Esophagus squamous epithelium (tissue), 5 donors: ENCODE data around the gene SRRM4. TPM values are rescaled to one million over a fixed set of nuclear protein-coding genes. Genes with fewer than 3 reads are reported as not detected.

Experiments
- DNase-seq: peaks from one replicate; lab custom pipeline; 2025; lab: John Stamatoyannopoulos, UW
- H3K27ac ChIP-seq, 4 donors: fragments of 200-600 bp; sonication (generic); one replicate each; pipeline ENCODE4 v1.5.1; 2016 to 2019; ENCODE audit warnings: mild to moderate bottlenecking in 1 of 4
- H3K27me3 ChIP-seq, 4 donors: fragments of 200-600 bp; sonication (generic); 1 replicate in 3 of 4; 2 replicates in 1 of 4; pipeline versions ENCODE4 v1.5.1 to v1.6.0; 2017 to 2021; ENCODE audit warnings: antibody characterized with exemption in 1 of 4
- H3K36me3 ChIP-seq, 3 donors: fragments of 200-600 bp; sonication (generic); one replicate each; pipeline ENCODE4 v1.5.1; 2016 to 2019
- H3K4me1 ChIP-seq, 3 donors: fragments of 200-600 bp; sonication (generic); one replicate each; pipeline ENCODE4 v1.5.1; 2017 to 2019
- H3K4me3 ChIP-seq, 4 donors: fragments of 200-600 bp; sonication (generic); 1 replicate in 3 of 4; 2 replicates in 1 of 4; pipeline ENCODE4 v1.5.1; 2016 to 2019; ENCODE audit warnings: mild to moderate bottlenecking in 2 of 4, moderate library complexity in 1 of 4
- H3K9me3 ChIP-seq, 3 donors: fragments of 200-600 bp; sonication (generic); one replicate each; pipeline ENCODE4 v1.5.1; 2016 to 2019
- CTCF ChIP-seq, 6 experiments: fragments of 450-650 bp in 4 of 6; fragments of 200-600 bp in 2 of 6; sonication (generic) in 2 of 6; IDR thresholded peaks; one replicate each; pipeline ENCODE4 v1.5.1; 2016 to 2019; ENCODE audit warnings: antibody characterized with exemption in 6 of 6, mild to moderate bottlenecking in 4 of 6, moderate library complexity in 4 of 6
- POLR2A ChIP-seq, 4 donors: fragments of 450-650 bp; IDR thresholded peaks; one replicate each; pipeline ENCODE4 v1.6.1; 2017; ENCODE audit warnings: antibody characterized with exemption in 4 of 4, mild to moderate bottlenecking in 4 of 4, moderate library complexity in 3 of 4
- WGBS, 2 donors: methylation state at CpG; one replicate each; pipeline ENCODE4 v1.1.5; 2018; 5-methylcytosine and 5-hydroxymethylcytosine counted together
- intact Hi-C: fragments of 100-400 bp; cut with DNase I; formaldehyde crosslinking; loops from one replicate; pipeline ENCODE4 v1.15.0; 2022
- total RNA-seq, 4 donors: library from RNA; depleted of rRNA; stranded (reverse); fragments of >200 nt; gene quantifications; one replicate each; pipeline ENCODE4 v1.1.0, GENCODE V29; 2016
- donor health status: DM: yes; HTN: yes; CAD: no.

Gene SRRM4
- total RNA-seq, 4 donors from 2014 or later, result not detected

DNA sequence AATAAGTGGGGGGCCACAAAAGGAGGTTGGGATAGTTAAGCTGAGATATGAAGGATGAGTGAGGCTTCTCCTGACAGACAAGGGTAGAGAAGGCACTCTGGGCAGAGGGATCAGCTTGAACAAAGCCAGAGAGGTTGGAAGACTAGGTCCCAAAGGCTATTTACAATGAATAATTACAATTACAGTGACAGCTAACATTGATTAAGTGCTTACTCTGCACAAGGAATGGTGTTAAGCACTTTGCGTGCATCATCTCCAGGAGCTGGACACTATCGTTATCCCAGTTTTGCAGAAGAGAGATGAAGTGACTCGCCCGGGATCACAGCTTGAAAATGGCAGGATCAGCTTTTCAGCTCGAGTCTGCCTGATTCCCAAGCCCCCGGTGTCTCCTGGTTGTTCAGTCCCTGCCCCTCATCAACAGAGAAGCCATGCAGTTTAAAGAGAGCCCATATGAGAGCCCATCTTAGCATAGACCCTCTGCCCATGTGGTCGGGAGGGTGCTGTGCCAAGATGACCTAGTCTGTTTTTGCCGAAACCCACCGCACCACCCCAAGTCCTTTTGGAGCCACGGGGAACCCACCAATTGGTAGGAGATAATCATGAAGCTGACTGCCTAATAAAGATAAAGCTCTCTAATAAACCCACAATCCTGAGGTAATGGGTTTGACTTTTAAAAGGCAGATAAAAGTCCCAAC is 107.5 kb downstream of the SRRM4 start:
- Histone ChIP-seq H3K27me3 (peaks cover 0 to 59% (median 0%) of the 10 kb centered on the region in 4 donors), H3K4me3 (no peak overlapping the region), H3K9me3 (no peaks in the 10 kb centered on the region), H3K4me1 (no peaks in the 10 kb centered on the region), H3K27ac (no peak overlapping the region), H3K36me3 (no peaks in the 10 kb centered on the region)
- intact Hi-C loops, result no loop called here
- WGBS, 2 donors, result 78 to 87% methylated on average over 9 to 10 of the region's 10 CpGs
- DNase-seq, result no peak
- TF ChIP-seq CTCF (IDR thresholded peaks at IDR 0.05), result no peak
- TF ChIP-seq POLR2A (IDR thresholded peaks at IDR 0.05), result no peak

- TF ChIP-seq POLR2A (IDR thresholded peaks at IDR 0.05), result no peak
- TF ChIP-seq CTCF (IDR thresholded peaks at IDR 0.05), result no peak
- peaks cover 0 to 64% (median 0%) of the 10 kb centered on the region in 4 donors for H3K27me3 ChIP-seq
- intact Hi-C loops, result no loop called here
- no peak overlapping the region for H3K4me3 ChIP-seq
- no peaks in the 10 kb centered on the region for H3K9me3 ChIP-seq
- DNase-seq, result no peak
- H3K4me1 ChIP-seq, result no peaks in the 10 kb centered on the region
- no peak overlapping the region for H3K27ac ChIP-seq
- 38 to 60% methylated on average over 1 of the region's 1 CpG for WGBS, 2 donors
- H3K36me3 ChIP-seq, result no peaks in the 10 kb centered on the region
Measured at GRCh38 chr12:119089380-119090013, 108.2 kb downstream of the SRRM4 start.

DNA sequence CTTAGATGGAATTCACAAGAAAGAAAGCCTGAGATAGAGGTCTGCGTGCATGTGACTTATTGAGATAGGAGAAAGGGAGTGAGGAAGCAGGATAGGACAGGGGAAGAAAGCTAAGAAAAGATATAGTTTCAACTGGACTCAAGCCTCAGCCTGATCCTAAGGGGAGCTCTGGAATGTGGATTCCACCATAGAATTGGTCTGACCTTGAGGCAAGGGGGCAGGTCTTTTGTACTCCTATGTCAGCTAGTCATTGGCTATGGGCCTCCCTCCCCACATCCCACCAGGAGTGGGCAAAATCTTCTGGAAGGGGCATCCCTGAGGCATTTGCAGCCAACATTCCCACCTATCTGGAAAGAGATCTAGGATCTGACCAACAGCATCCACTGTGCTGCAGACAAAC is 108.9 kb downstream of the SRRM4 start:
- intact Hi-C loops, result no loop called here
- Histone ChIP-seq H3K4me3 (no peak overlapping the region), H3K4me1 (no peaks in the 10 kb centered on the region), H3K9me3 (no peaks in the 10 kb centered on the region), H3K27me3 (peaks cover 0 to 70% (median 0%) of the 10 kb centered on the region in 4 donors), H3K36me3 (no peaks in the 10 kb centered on the region), H3K27ac (no peak overlapping the region)
- TF ChIP-seq CTCF (IDR thresholded peaks at IDR 0.05) (no peak), POLR2A (IDR thresholded peaks at IDR 0.05) (no peak)
- no peak for DNase-seq
- 89% methylated on average over 1 of the region's 1 CpG; no CpG with 5 or more reads in 1 of the 2 donors for WGBS, 2 donors

DNA sequence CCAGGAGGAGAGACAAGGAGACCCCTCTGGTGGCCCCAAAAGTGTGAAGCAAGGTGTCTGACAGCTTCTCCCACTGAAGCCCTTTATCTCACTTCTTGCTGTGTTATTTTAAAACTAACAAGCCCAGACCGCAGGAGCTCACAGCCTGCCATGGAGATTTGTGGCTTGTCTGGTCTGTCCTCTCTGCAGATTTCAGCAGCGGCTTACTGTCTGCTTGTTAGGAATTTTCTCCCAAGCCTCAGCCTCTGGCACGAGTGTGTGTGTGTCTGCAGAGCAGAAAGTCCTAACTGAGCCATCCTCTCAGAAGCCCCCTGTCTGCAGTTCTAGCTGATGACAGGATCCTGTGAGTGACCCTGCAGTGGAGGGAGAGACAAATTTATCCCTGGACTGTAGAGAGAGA is 109.5 kb downstream of the SRRM4 start:
- intact Hi-C loops, result no loop called here
- no peak for TF ChIP-seq CTCF (IDR thresholded peaks at IDR 0.05)
- DNase-seq, result no peak
- Histone ChIP-seq H3K9me3 (no peaks in the 10 kb centered on the region), H3K4me3 (no peak overlapping the region), H3K36me3 (no peaks in the 10 kb centered on the region), H3K4me1 (no peaks in the 10 kb centered on the region), H3K27ac (no peak overlapping the region), H3K27me3 (peaks cover 0 to 68% (median 0%) of the 10 kb centered on the region in 4 donors)
- whole genome bisulfite sequencing, 2 donors, result 11 to 22% methylated on average over 3 of the region's 3 CpGs

- no peak overlapping the region for H3K27ac ChIP-seq
- H3K27me3 ChIP-seq, result peaks cover 0 to 28% (median 0%) of the 10 kb centered on the region in 4 donors
- no peaks in the 10 kb centered on the region for H3K36me3 ChIP-seq
- WGBS, 2 donors, result 40 to 41% methylated on average over 10 to 11 of the region's 11 CpGs
- H3K9me3 ChIP-seq, result no peaks in the 10 kb centered on the region
- no peaks in the 10 kb centered on the region for H3K4me1 ChIP-seq
- DNase-seq, result no peak
- H3K4me3 ChIP-seq, result no peak overlapping the region
- no peak for TF ChIP-seq CTCF (IDR thresholded peaks at IDR 0.05)
- TF ChIP-seq POLR2A (IDR thresholded peaks at IDR 0.05), result no peak
- intact Hi-C loops, result no loop called here
Measured at GRCh38 chr12:119096429-119097202, 115.3 kb downstream of the SRRM4 start.
